Gastrocnemius medialis (tissue), 4 donors: ENCODE results near the gene RAB3C. TPM values are rescaled to one million over a fixed set of nuclear protein-coding genes. Genes with fewer than 3 reads are reported as not detected.

Experiments
- ATAC-seq, 2 donors: fragments of 150-250 bp; one replicate each; pipeline ENCODE4 v1.9.1; 2016
- DNase-seq, 2 donors: peaks; one replicate each; pipeline ENCODE4 v3.0.0-alpha.2; 2019
- H3K27ac ChIP-seq, 4 donors: fragments of 200-600 bp; sonication (generic); 1 replicate in 1 of 4; 2 replicates in 3 of 4; pipeline ENCODE4 v1.5.1; 2016 to 2018; ENCODE audit warnings: mild to moderate bottlenecking in 2 of 4, moderate library complexity in 1 of 4
- H3K27me3 ChIP-seq, 3 donors: fragments of 200-600 bp; sonication (generic) in 2 of 3; 1 replicate in 1 of 3; 2 replicates in 2 of 3; pipeline versions ENCODE4 v1.5.1 to v1.6.0; 2016 to 2019; ENCODE audit warnings: mild to moderate bottlenecking in 1 of 3, moderate library complexity in 1 of 3
- H3K36me3 ChIP-seq, 2 donors: fragments of 200-600 bp; sonication (generic) in 1 of 2; one replicate each; pipeline ENCODE4 v1.5.1; 2017 to 2018
- H3K4me1 ChIP-seq, 2 donors: fragments of 200-600 bp; sonication (generic) in 1 of 2; one replicate each; pipeline ENCODE4 v1.5.1; 2016 to 2017; ENCODE audit warnings: mild to moderate bottlenecking in 2 of 2
- H3K4me3 ChIP-seq, 4 donors: fragments of 200-600 bp; sonication (generic) in 3 of 4; 1 replicate in 1 of 4; 2 replicates in 3 of 4; pipeline ENCODE4 v1.5.1; 2016 to 2019; ENCODE audit warnings: mild to moderate bottlenecking in 2 of 4
- H3K9me3 ChIP-seq, 3 donors: fragments of 200-600 bp; sonication (generic) in 2 of 3; 1 replicate in 1 of 3; 2 replicates in 2 of 3; pipeline ENCODE4 v1.5.1; 2016 to 2019
- CTCF ChIP-seq, 5 experiments: fragments of 450-650 bp in 3 of 5; fragments of 200-600 bp in 2 of 5; sonication (generic) in 2 of 5; IDR thresholded peaks in 4 of 5; conservative IDR thresholded peaks in 1 of 5; 1 replicate in 4 of 5; 2 replicates in 1 of 5; pipeline ENCODE4 v1.5.1; 2016 to 2019; ENCODE audit warnings: antibody characterized with exemption in 5 of 5, mild to moderate bottlenecking in 3 of 5, moderate library complexity in 3 of 5
- POLR2A ChIP-seq, 2 donors: fragments of 450-650 bp; IDR thresholded peaks; one replicate each; pipeline ENCODE4 v1.6.1; 2017; ENCODE audit warnings: antibody characterized with exemption in 2 of 2, mild to moderate bottlenecking in 2 of 2, moderate library complexity in 2 of 2
- in situ Hi-C, 4 donors: fragments of 200-750 bp; cut with MboI; loops; one replicate each; pipeline versions ENCODE4 v1.15.0 to v1.8.0; 2017; ENCODE audit warnings: low sequenced_read_pairs in 4 of 4
- intact Hi-C: fragments of 100-400 bp; cut with DNase I; formaldehyde crosslinking; loops from one replicate; pipeline ENCODE4 v1.15.1; 2023; ENCODE audit warnings: low total_unique reads
- total RNA-seq, 4 donors: library from RNA; depleted of rRNA; stranded (reverse); fragments of >200 nt; gene quantifications; one replicate each; pipeline versions ENCODE4 v1.1.0 to v1.2.3, GENCODE V29; 2016

Gene RAB3C
- total RNA-seq, 4 donors from 2014 or later = 0.02 to 0.73 (median 0.07) TPM

- no peaks in the 10 kb centered on the region for H3K36me3 ChIP-seq
- H3K4me1 ChIP-seq = no peaks in the 10 kb centered on the region
- no peak overlapping the region for H3K27ac ChIP-seq
- in situ Hi-C loops (loop anchor here in 2 of 4 donors (25.0 kb wide), 1 partner anchor 314 kb away; no protein-coding TSS in a partner anchor), intact Hi-C loops (no loop called here)
- H3K9me3 ChIP-seq = no peaks in the 10 kb centered on the region
- no peak for DNase-seq
- ATAC-seq = no peak
- H3K27me3 ChIP-seq = no peaks in the 10 kb centered on the region
- H3K4me3 ChIP-seq = no peak overlapping the region
- TF ChIP-seq CTCF (IDR thresholded peaks at IDR 0.05 in 4 of 5, conservative IDR thresholded peaks at IDR 0.05 in 1 of 5) (no peak), POLR2A (IDR thresholded peaks at IDR 0.05) (no peak)
These were observed 243.0 kb downstream of the RAB3C start for GRCh38 chr5:58825899-58826298.

GRCh38 chr5:58827463-58827862 lies 244.6 kb downstream of the RAB3C start:
- in situ Hi-C loops (loop anchor here in 2 of 4 donors (25.0 kb wide), 1 partner anchor 315 kb away; no protein-coding TSS in a partner anchor), intact Hi-C loops (no loop called here)
- no peak for ATAC-seq
- Histone ChIP-seq H3K9me3 (no peaks in the 10 kb centered on the region), H3K27me3 (no peaks in the 10 kb centered on the region), H3K27ac (no peak overlapping the region), H3K36me3 (no peaks in the 10 kb centered on the region), H3K4me1 (no peaks in the 10 kb centered on the region), H3K4me3 (no peak overlapping the region)
- no peak for TF ChIP-seq POLR2A (IDR thresholded peaks at IDR 0.05)
- TF ChIP-seq CTCF (IDR thresholded peaks at IDR 0.05 in 4 of 5, conservative IDR thresholded peaks at IDR 0.05 in 1 of 5) = no peak
- no peak for DNase-seq

- Histone ChIP-seq H3K9me3 (no peaks in the 10 kb centered on the region), H3K36me3 (no peaks in the 10 kb centered on the region), H3K4me1 (no peaks in the 10 kb centered on the region), H3K27me3 (no peaks in the 10 kb centered on the region), H3K27ac (no peak overlapping the region), H3K4me3 (no peak overlapping the region)
- intact Hi-C loops (no loop called here), in situ Hi-C loops (loop anchor here in 2 of 4 donors (25.0 kb wide), 1 partner anchor 316 kb away; no protein-coding TSS in a partner anchor)
- ATAC-seq (no peak), DNase-seq (no peak)
- no peak for TF ChIP-seq POLR2A (IDR thresholded peaks at IDR 0.05)
- no peak for TF ChIP-seq CTCF (IDR thresholded peaks at IDR 0.05 in 4 of 5, conservative IDR thresholded peaks at IDR 0.05 in 1 of 5)
These were observed 245.4 kb downstream of the RAB3C start for GRCh38 chr5:58828258-58828657.

GRCh38 chr5:58834242-58835225 lies 251.7 kb downstream of the RAB3C start:
- Histone ChIP-seq H3K4me1 (no peaks in the 10 kb centered on the region), H3K27me3 (no peaks in the 10 kb centered on the region), H3K4me3 (no peak overlapping the region), H3K36me3 (no peaks in the 10 kb centered on the region), H3K9me3 (no peaks in the 10 kb centered on the region), H3K27ac (no peak overlapping the region)
- ATAC-seq (no peak), DNase-seq (no peak)
- in situ Hi-C loops = loop anchor here in 2 of 4 donors (25.0 kb wide), 1 partner anchor 322 kb away; no protein-coding TSS in a partner anchor
- intact Hi-C loops = no loop called here
- TF ChIP-seq CTCF (IDR thresholded peaks at IDR 0.05 in 4 of 5, conservative IDR thresholded peaks at IDR 0.05 in 1 of 5) (no peak), POLR2A (IDR thresholded peaks at IDR 0.05) (no peak)
